Activated CD4-positive, alpha-beta T cell treated with anti-CD3 and anti-CD28 coated beads, Interleukin-2, amount 10 ng/mL, durations not matched to agents 24 days and 14 days (primary cell): ENCODE results near the gene PRKAR2B. TPM values are rescaled to one million over a fixed set of nuclear protein-coding genes. Genes with fewer than 3 reads are reported as not detected.

Experiments used
- DNase-seq: peaks from one replicate; pipeline ENCODE4 v3.0.0; 2022
- H3K27ac Mint-ChIP-seq: one replicate; pipeline ENCODE4 v1.8.0; 2022; ENCODE audit warnings: mild to moderate bottlenecking, mixed read lengths
- H3K27me3 Mint-ChIP-seq: one replicate; pipeline ENCODE4 v1.8.0; 2022; ENCODE audit warnings: mixed read lengths
- H3K36me3 Mint-ChIP-seq: one replicate; pipeline ENCODE4 v1.8.0; 2022; ENCODE audit warnings: low read depth, mild to moderate bottlenecking, mixed read lengths
- H3K4me1 Mint-ChIP-seq: one replicate; pipeline ENCODE4 v1.8.0; 2021; ENCODE audit warnings: mixed read lengths
- H3K4me3 Mint-ChIP-seq: one replicate; pipeline ENCODE4 v1.8.0; 2022; ENCODE audit warnings: mild to moderate bottlenecking, moderate library complexity, mixed read lengths
- H3K9me3 Mint-ChIP-seq: one replicate; pipeline ENCODE4 v1.8.0; 2021; ENCODE audit warnings: mixed read lengths
- intact Hi-C: fragments of 100-400 bp; cut with micrococcal nuclease; formaldehyde crosslinking; loops from one replicate; pipeline ENCODE4 v1.15.1; 2023
- total RNA-seq: library from RNA; stranded (reverse); gene quantifications from 2 replicates; pipeline ENCODE4 v1.2.3, GENCODE V29; 2022

PRKAR2B gene
- total RNA-seq, 1 donor from 2014 or later, result 0.77 TPM

DNA sequence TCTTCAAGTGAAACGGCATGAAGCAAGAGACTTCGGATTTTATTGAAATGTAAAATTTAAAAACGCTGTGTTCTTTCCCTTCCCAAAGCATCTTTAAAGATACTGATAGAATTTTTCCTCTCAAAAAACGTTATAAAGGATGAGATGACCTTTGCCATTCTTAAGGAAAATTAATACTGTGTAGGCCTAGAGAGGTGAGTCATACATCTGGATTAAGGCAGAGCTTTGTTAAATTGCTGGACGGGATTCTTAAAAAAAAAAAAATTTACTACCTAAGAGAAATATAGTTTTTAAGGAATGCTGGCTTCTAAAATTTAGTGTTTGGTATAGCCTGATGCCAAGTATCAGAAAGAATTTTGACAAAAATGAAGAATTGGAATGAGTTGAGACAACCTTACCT, 118.0 kb downstream of the PRKAR2B start:
- DNase-seq, result no peak
- intact Hi-C loops, result no loop called here
- no peak overlapping the region for H3K4me3 Mint-ChIP-seq
- no peaks in the 10 kb centered on the region for H3K36me3 Mint-ChIP-seq
- H3K27me3 Mint-ChIP-seq, result peaks cover 19% of the 10 kb centered on the region
- no peak overlapping the region for H3K27ac Mint-ChIP-seq
- H3K9me3 Mint-ChIP-seq, result no peaks in the 10 kb centered on the region
- peaks cover 3% of the 10 kb centered on the region for H3K4me1 Mint-ChIP-seq

GRCh38 chr7:107164092-107164491, 119.6 kb downstream of the PRKAR2B start:
- peaks cover 3% of the 10 kb centered on the region for H3K36me3 Mint-ChIP-seq
- H3K4me3 Mint-ChIP-seq, result no peak overlapping the region
- H3K4me1 Mint-ChIP-seq, result peaks cover 14% of the 10 kb centered on the region
- H3K27me3 Mint-ChIP-seq, result peaks cover 15% of the 10 kb centered on the region
- H3K27ac Mint-ChIP-seq, result no peak overlapping the region
- intact Hi-C loops, result no loop called here
- DNase-seq, result no peak
- no peaks in the 10 kb centered on the region for H3K9me3 Mint-ChIP-seq

DNA sequence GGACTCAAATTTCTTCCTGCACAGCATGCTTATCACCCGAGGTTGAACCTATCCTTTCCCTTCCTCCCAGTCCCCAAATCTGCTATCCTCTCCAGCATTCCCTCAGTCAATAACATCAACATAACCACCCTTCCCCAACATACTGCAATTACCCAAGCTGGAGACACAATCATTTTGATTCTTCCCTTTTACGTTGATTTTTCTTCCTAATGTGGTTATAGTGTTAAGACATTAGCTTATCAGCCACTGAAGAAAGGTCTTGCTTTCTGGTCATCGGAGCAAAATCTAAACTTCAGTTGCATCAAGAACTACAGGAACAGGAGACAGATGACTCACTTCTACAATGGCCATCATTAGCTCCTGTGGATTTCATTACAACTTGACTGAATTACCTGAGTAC, 120.8 kb downstream of the PRKAR2B start:
- H3K27me3 Mint-ChIP-seq, result peaks cover 12% of the 10 kb centered on the region
- DNase-seq, result no peak
- intact Hi-C loops, result loop anchor here (5.0 kb wide), 2 partner anchors 448 to 1143 kb away; no protein-coding TSS in a partner anchor
- H3K27ac Mint-ChIP-seq, result no peak overlapping the region
- peaks cover 5% of the 10 kb centered on the region for H3K36me3 Mint-ChIP-seq
- H3K4me1 Mint-ChIP-seq, result peaks cover 18% of the 10 kb centered on the region
- no peak overlapping the region for H3K4me3 Mint-ChIP-seq
- H3K9me3 Mint-ChIP-seq, result no peaks in the 10 kb centered on the region

- H3K36me3 Mint-ChIP-seq, result peaks cover 5% of the 10 kb centered on the region
- peak overlapping the region; percentile 98 for H3K27ac Mint-ChIP-seq
- no peaks in the 10 kb centered on the region for H3K9me3 Mint-ChIP-seq
- peaks cover 20% of the 10 kb centered on the region for H3K4me1 Mint-ChIP-seq
- H3K4me3 Mint-ChIP-seq, result peak overlapping the region; percentile 92
- DNase-seq, result no peak
- peaks cover 12% of the 10 kb centered on the region for H3K27me3 Mint-ChIP-seq
- intact Hi-C loops, result loop anchor here (5.0 kb wide), 2 partner anchors 450 to 1145 kb away; no protein-coding TSS in a partner anchor
Observed at GRCh38 chr7:107166736-107167426, 122.4 kb downstream of the PRKAR2B start.

- H3K36me3 Mint-ChIP-seq, result peaks cover 7% of the 10 kb centered on the region
- DNase-seq, result peak; percentile 68
- H3K27ac Mint-ChIP-seq, result peak overlapping the region; percentile 98
- intact Hi-C loops, result loop anchor here (1.0 to 5.0 kb wide), 15 partner anchors 13 to 1145 kb away; partner anchors contain the start of genes CBLL1, CCDC71L, COG5 and DLD
- H3K27me3 Mint-ChIP-seq, result peaks cover 12% of the 10 kb centered on the region
- peaks cover 21% of the 10 kb centered on the region for H3K4me1 Mint-ChIP-seq
- no peaks in the 10 kb centered on the region for H3K9me3 Mint-ChIP-seq
- peak overlapping the region; percentile 92 for H3K4me3 Mint-ChIP-seq
Observed at GRCh38 chr7:107167483-107168232, 123.2 kb downstream of the PRKAR2B start.

DNA sequence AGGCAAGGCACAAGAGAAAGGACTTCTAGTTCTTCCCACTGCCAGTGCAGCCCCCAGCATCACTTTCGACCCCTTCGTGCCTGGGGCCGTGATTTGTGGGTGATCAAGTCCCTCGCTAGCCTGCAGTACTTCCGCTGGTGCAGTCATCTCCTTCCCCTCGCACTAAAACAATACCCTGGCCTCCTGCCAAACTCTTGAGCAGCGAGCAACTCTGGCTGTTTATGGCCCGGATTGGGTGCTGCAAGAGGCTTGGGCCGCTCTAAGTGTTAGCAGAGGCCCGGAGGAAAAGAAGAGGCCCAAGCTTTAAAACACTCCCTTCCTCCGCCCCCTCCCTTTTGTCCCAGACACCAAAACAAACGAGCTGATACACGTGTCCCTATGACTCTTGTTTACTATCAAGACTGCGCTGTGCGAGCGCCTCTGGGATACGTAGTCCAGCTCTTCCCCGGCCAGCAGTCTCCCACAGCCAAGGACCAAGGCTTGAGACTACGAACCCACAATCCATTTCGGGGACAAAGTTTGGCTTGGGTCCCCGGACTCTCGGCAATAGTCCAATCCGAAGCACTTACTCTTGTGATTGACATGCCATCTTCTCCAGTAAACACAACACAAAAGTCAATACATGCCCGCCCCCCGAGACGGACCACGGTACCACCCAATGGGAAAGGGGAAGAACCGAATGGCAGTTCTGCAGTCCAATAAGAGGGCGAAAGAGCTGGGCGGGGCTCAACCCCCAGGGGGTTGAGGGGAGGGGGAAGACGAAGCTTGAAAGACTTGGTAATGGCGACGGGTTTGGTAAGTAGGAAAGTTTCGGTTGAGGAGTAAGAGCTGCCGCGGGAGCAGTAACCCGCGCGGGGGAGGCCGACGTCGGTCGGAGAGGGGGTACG, 124.0 kb downstream of the PRKAR2B start, which contains the start of gene HBP1:
Gene HBP1, plus strand, starts transcription at position 771 of the 887 bp plus-strand sequence. CDS start 10,891 bp downstream, outside the sequence.
- peak within 1 kb of the TSS; percentile 92 for H3K4me3 Mint-ChIP-seq
- intact Hi-C loops, result loop anchor here (1.0 to 5.0 kb wide), 15 partner anchors 12 to 1146 kb away; partner anchors contain the start of genes CBLL1, CCDC71L, COG5 and DLD

GRCh38 chr7:107169120-107170050, 124.9 kb downstream of the PRKAR2B start:
- Mint-ChIP-seq H3K4me1 (peaks cover 35% of the 10 kb centered on the region), H3K27ac (peak overlapping the region; percentile 98), H3K27me3 (peaks cover 11% of the 10 kb centered on the region), H3K36me3 (peaks cover 13% of the 10 kb centered on the region), H3K9me3 (no peaks in the 10 kb centered on the region), H3K4me3 (peak overlapping the region; percentile 92)
- peak; percentile 96 for DNase-seq
- intact Hi-C loops, result loop anchor here (2.0 to 10.0 kb wide), 8 partner anchors 19 to 1147 kb away; partner anchors contain the start of genes CCDC71L and PIK3CG

More for the DNA sequence above, 124.0 kb downstream of the PRKAR2B start, which contains the start of gene HBP1:
- peaks cover 7% of the 10 kb centered on the region for H3K36me3 Mint-ChIP-seq
- peak; percentile 99 for DNase-seq
- peaks cover 26% of the 10 kb centered on the region for H3K4me1 Mint-ChIP-seq
- no peaks in the 10 kb centered on the region for H3K9me3 Mint-ChIP-seq
- peaks cover 12% of the 10 kb centered on the region for H3K27me3 Mint-ChIP-seq
- peak within 1 kb of the TSS; percentile 98 for H3K27ac Mint-ChIP-seq

DNA sequence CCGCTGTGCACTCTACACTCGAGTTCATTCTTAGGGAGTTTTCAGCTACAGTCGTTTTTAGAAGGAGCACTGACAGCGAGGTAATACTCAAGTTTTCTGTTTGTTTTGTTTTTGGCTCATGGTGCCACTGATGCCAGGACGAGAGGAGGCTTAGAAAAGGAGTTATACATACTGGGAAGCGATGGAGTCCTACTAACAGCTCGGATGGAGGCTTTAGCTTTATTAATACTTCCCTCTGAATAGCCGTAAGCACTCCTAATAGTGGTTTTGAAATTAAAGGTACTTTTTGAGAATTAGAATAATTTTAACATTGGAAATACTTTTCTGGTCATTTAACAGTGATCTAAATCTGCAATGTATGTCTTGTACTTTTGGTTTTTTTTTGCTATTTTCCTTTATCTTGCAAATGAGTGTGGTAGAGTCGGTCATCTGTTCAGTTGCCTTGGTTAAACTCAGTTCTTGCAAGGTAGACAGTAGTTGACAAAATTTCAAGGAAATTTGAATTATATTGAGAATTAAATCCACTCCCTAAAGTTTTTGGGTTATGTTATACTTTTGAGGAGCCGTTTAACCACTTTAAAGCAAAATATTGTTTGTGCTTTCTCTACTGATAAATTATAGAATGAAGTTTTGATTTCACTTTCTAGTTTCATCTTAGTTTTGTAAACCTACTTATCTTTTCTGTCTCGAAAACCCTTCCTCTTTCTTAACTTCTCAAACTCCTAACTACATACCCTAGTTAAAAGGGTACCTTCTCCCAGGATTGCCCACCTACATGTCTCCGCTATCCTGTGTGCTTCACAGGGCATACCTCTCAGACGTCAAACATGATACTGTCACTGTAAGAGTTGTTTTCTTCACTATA, 125.8 kb downstream of the PRKAR2B start:
- Mint-ChIP-seq H3K9me3 (no peaks in the 10 kb centered on the region), H3K4me3 (peak overlapping the region; percentile 92), H3K4me1 (peaks cover 39% of the 10 kb centered on the region), H3K27ac (peak overlapping the region; percentile 98), H3K27me3 (peaks cover 7% of the 10 kb centered on the region), H3K36me3 (peaks cover 14% of the 10 kb centered on the region)
- peak; percentile 59 for DNase-seq
- intact Hi-C loops, result loop anchor here (10.0 kb wide), 1 partner anchor 645 kb away; no protein-coding TSS in a partner anchor

DNA sequence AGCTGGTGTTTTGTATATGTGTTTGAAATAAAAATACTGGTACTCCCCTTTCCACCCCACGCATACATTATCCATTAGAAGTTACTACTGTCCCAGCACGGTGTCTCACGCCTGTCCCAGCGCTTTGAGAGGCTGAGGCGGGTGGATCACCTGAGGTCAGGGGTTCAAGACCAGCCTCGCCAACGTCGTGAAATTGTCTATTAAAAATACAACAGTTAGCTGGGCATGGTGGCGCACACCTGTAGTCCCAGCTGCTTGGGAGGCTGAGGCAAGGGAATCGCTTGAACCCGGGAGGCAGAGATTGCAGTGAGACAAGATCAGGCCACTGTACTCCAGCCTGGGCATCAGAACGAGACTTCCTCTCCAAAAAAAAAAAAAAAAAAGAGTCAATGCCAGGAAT, 127.0 kb downstream of the PRKAR2B start:
- Mint-ChIP-seq H3K27ac (peak overlapping the region; percentile 48), H3K4me1 (peaks cover 39% of the 10 kb centered on the region), H3K27me3 (no peaks in the 10 kb centered on the region), H3K4me3 (peak overlapping the region; percentile 13), H3K9me3 (no peaks in the 10 kb centered on the region), H3K36me3 (peaks cover 16% of the 10 kb centered on the region)
- DNase-seq, result peak; percentile 54
- intact Hi-C loops, result loop anchor here (10.0 kb wide), 1 partner anchor 643 kb away; no protein-coding TSS in a partner anchor

DNA sequence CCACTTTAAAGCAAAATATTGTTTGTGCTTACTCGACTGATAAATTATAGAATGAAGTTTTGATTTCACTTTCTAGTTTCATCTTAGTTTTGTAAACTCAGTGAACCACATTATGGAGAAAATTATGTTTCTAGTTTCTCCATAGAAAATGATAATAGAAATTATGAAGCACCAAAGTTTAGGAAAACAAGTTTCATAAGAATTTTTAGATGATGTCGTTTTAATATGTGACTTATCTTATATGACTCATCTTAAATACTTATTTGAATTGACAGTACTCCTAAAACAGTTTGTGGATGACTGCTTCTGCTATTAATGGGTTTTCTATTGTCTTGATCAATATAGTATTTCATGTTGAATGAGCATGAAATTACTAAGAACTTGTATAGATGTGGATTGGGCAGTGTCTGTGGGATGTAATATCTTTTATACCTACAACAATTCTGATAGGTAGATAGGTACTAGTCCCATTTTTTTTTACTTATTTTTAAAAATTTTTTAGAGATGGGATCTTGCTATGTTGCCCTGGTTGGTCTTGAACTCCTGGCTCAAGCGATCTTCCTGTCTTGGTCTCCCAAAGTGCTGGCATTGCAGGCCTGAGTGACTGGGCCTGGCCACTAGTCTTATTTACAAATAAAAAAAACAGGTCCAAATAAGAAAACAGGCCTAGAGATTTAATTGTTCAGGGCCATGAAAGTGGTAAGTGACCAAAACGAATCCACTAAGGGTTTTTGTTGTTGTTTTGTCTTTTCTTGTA, 127.9 kb downstream of the PRKAR2B start:
- Mint-ChIP-seq H3K27ac (peak overlapping the region; percentile 68), H3K36me3 (peaks cover 19% of the 10 kb centered on the region), H3K9me3 (no peaks in the 10 kb centered on the region), H3K4me1 (peaks cover 40% of the 10 kb centered on the region), H3K27me3 (no peaks in the 10 kb centered on the region), H3K4me3 (no peak overlapping the region)
- intact Hi-C loops, result loop anchor here (1.0 to 10.0 kb wide), 2 partner anchors 487 to 642 kb away; no protein-coding TSS in a partner anchor
- DNase-seq, result no peak

GRCh38 chr7:107173191-107173590, 128.7 kb downstream of the PRKAR2B start:
- Mint-ChIP-seq H3K27ac (peak overlapping the region; percentile 70), H3K4me1 (peaks cover 33% of the 10 kb centered on the region), H3K36me3 (peaks cover 19% of the 10 kb centered on the region), H3K27me3 (no peaks in the 10 kb centered on the region), H3K9me3 (no peaks in the 10 kb centered on the region), H3K4me3 (peak overlapping the region; percentile 44)
- intact Hi-C loops, result loop anchor here (10.0 kb wide), 1 partner anchor 642 kb away; no protein-coding TSS in a partner anchor
- DNase-seq, result no peak
